T47D (cell line): ENCODE measurements around the gene STPG2.

Experiments
- DNase-seq, 2 experiments: peaks; one replicate each; pipeline versions ENCODE4 v3.0.0 to v3.0.0-alpha.2; 2011 to 2012; ENCODE audit warnings: low read depth in 1 of 2, low spot score in 1 of 2
- JUND ChIP-seq: IDR thresholded peaks from 2 replicates; pipeline ENCODE4 v1.6.1; 2012; ENCODE audit warnings: low read depth
- in situ Hi-C: cut with HindIII; loops from 2 replicates; pipeline ENCODE4 v1.10.0; 2016; ENCODE audit warnings: low sequenced_read_pairs, low pct_unique_long_range_greater_than_20kb

Gene STPG2

GRCh38 chr4:98143001-98143899, at the start of gene STPG2:
TSS of gene STPG2 (minus strand) at chr4:98143476.
- TF ChIP-seq JUND, result no peak
- peak; percentile 54 to 92 for DNase-seq
- in situ Hi-C loops, result no loop called here

DNA sequence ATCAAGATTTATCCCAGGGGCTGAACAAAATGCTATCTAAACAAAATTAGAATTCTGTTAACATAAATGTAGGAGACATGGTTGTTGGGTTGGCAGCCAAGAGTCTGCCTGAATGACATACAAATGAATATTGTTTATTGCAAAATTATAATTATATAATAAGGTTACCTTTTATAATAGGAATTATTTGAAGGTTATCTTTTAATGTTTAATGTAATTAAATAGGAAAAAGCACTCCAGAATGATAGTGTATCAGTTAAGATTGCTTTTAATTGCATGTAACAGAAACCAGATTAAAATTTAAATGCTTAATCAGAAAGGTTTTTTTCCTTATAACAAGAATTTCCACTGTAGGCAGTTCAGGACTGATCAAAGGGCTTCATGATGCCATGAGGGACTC, 42.0 kb upstream of the STPG2 start:
- no peak for TF ChIP-seq JUND
- in situ Hi-C loops, result no loop called here
- no peak for DNase-seq

- in situ Hi-C loops, result no loop called here
- no peak for TF ChIP-seq JUND
- DNase-seq, result peak in 1 of 2 experiments; percentile 39
These were observed 38.5 kb upstream of the STPG2 start for GRCh38 chr4:98181809-98182208.

- no peak for TF ChIP-seq JUND
- no peak for DNase-seq
- in situ Hi-C loops, result no loop called here
These were observed 36.7 kb upstream of the STPG2 start for GRCh38 chr4:98179951-98180350.

GRCh38 chr4:98176531-98176930, 33.3 kb upstream of the STPG2 start:
- DNase-seq, result no peak
- no peak for TF ChIP-seq JUND
- in situ Hi-C loops, result no loop called here

DNA sequence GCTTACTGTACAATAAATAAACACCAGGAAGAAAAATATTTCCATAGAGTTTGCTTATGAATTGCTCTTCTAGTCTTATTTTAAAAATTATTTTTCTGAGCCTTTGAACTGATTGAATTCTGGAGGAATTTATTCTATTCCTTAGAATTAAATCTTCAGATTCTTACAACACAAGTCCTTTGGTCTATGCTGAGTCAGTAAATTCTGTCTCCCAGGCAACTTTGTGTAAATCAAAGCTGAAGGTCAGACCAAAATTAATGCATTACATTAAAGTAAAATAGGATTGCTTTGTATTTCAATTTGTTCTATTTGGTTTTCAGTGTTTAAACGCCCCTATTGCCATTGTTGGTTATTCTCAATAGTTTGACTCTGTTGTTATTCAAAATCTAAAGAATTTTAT, 26.8 kb upstream of the STPG2 start:
- DNase-seq, result no peak
- no peak for TF ChIP-seq JUND
- in situ Hi-C loops, result no loop called here

- DNase-seq, result no peak
- no peak for TF ChIP-seq JUND
- in situ Hi-C loops, result no loop called here
These were observed 23.4 kb upstream of the STPG2 start for GRCh38 chr4:98166731-98167041.

- in situ Hi-C loops, result no loop called here
- peak; percentile 14 to 49 for DNase-seq
- TF ChIP-seq JUND, result no peak
These were observed 22.9 kb upstream of the STPG2 start for GRCh38 chr4:98166025-98166730.

DNA sequence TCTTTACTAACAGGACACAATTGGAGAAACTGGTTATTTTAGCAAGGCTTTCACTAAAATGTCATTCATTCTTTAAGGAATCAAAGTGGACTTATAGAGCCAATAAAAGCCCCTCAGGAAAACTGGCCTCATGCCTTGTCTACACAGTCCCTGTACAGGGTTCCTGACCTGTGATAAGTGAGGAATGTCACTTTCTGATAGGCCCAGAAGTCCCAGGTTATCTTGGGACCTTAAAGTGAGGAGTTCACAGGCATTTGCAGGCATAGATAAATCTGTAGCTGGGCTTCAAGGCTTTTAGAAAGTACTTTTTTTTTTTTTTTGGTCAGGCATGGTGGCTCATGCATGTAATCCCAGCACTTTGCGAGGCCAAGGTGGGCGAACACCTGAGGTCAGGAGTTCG, 19.4 kb upstream of the STPG2 start:
- DNase-seq, result no peak
- in situ Hi-C loops, result no loop called here

GRCh38 chr4:98151145-98151924, 8.1 kb upstream of the STPG2 start:
- no peak for TF ChIP-seq JUND
- in situ Hi-C loops, result no loop called here
- no peak for DNase-seq

More for the DNA sequence above, 19.4 kb upstream of the STPG2 start:
- no peak for TF ChIP-seq JUND

GRCh38 chr4:98150092-98150761, 7.0 kb upstream of the STPG2 start:
- in situ Hi-C loops, result no loop called here
- no peak for DNase-seq
- TF ChIP-seq JUND, result no peak

GRCh38 chr4:98148856-98149255, 5.6 kb upstream of the STPG2 start:
- no peak for DNase-seq
- no peak for TF ChIP-seq JUND
- in situ Hi-C loops, result no loop called here
